SK-N-SH (cell line): Measurements from ENCODE around the gene UBXN2A. TPM values are rescaled to one million over a fixed set of nuclear protein-coding genes. Genes with fewer than 3 reads are reported as not detected.

ENCODE experiments used
- CTCF ChIA-PET: fragments of 300-600, 350-600 bp; formaldehyde crosslinking; extraction: SDS; loops from one replicate; lab custom pipeline; 2021; lab: Yijun Ruan, JAX
- POLR2A ChIA-PET: fragments of 350-600 bp; sonication (Branson Sonifier 250); formaldehyde crosslinking; extraction: SDS; loops from one replicate; lab custom pipeline; 2020; ENCODE audit warnings: antibody characterized with exemption, inconsistent platforms; lab: Yijun Ruan, JAX
- DNase-seq: peaks from one replicate; pipeline ENCODE4 v3.0.0; 2012
- H2AFZ ChIP-seq: fragments of 200-600 bp; sonication (generic); 2 replicates; pipeline ENCODE4 v1.8.1; 2016; ENCODE audit warnings: antibody characterized with exemption, mild to moderate bottlenecking, low read depth
- H3F3A ChIP-seq: fragments of 200-600 bp; sonication (generic); replicated peaks from 2 replicates; pipeline ENCODE3; 2016; ENCODE audit warnings: antibody characterized with exemption, mild to moderate bottlenecking; ENCODE audit not compliant: insufficient read depth
- H3K27ac ChIP-seq, 2 experiments: fragments of 200-500 bp in 1 of 2; fragments of 200-600 bp in 1 of 2; sonication (Bioruptor generic) in 1 of 2; sonication (generic), shearing (Covaris generic) in 1 of 2; 2 replicates each; pipeline versions ENCODE4 v1.5.1 to v1.6.1; 2014 to 2016; ENCODE audit warnings: low read depth in 2 of 2, inconsistent platforms in 1 of 2, low read length in 1 of 2, mild to moderate bottlenecking in 1 of 2, mixed read lengths in 1 of 2
- H3K27me3 ChIP-seq: fragments of 200-600 bp; sonication (generic), shearing (Covaris generic); 2 replicates; pipeline ENCODE4 v1.6.1; 2016; ENCODE audit warnings: mixed run types; ENCODE audit not compliant: insufficient read depth
- H3K36me3 ChIP-seq, 2 experiments: fragments of 200-500 bp in 1 of 2; fragments of 200-600 bp in 1 of 2; sonication (Bioruptor generic) in 1 of 2; sonication (generic) in 1 of 2; replicated peaks in 1 of 2; 2 replicates each; pipeline versions ENCODE3 to v1.5.1; 2014 to 2016; ENCODE audit warnings: low read length in 1 of 2, mild to moderate bottlenecking in 1 of 2; ENCODE audit not compliant: insufficient read depth in 2 of 2, control insufficient read depth in 1 of 2
- H3K4me1 ChIP-seq, 2 experiments: fragments of 200-500 bp in 1 of 2; fragments of 200-600 bp in 1 of 2; sonication (Bioruptor generic) in 1 of 2; sonication (generic), shearing (Covaris generic) in 1 of 2; 2 replicates each; pipeline versions ENCODE4 v1.5.1 to v1.6.1; 2014 to 2016; ENCODE audit warnings: low read depth in 1 of 2, low read length in 1 of 2, mixed run types in 1 of 2; ENCODE audit not compliant: insufficient read depth in 2 of 2, control insufficient read depth in 1 of 2
- H3K4me2 ChIP-seq: fragments of 200-600 bp; sonication (generic), shearing (Covaris generic); 2 replicates; pipeline ENCODE4 v1.6.1; 2017; ENCODE audit warnings: mixed run types
- H3K4me3 ChIP-seq, 2 experiments: fragments of 200-500 bp in 1 of 2; fragments of 200-600 bp in 1 of 2; sonication (Bioruptor generic) in 1 of 2; sonication (generic), shearing (Covaris generic) in 1 of 2; 2 replicates each; pipeline versions ENCODE4 v1.5.1 to v1.8.1; 2014 to 2016; ENCODE audit warnings: low read depth in 2 of 2, inconsistent platforms in 1 of 2, low read length in 1 of 2, mild to moderate bottlenecking in 1 of 2, mixed read lengths in 1 of 2, moderate library complexity in 1 of 2
- H3K79me2 ChIP-seq: fragments of 200-600 bp; sonication (generic); 2 replicates; pipeline ENCODE4 v1.8.1; 2017; ENCODE audit warnings: mild to moderate bottlenecking; ENCODE audit not compliant: insufficient read depth
- H3K9ac ChIP-seq: fragments of 200-600 bp; sonication (generic); 2 replicates; pipeline ENCODE4 v1.6.1; 2017; ENCODE audit warnings: mixed run types
- H3K9me2 ChIP-seq: fragments of 200-600 bp; sonication (generic); 2 replicates; pipeline ENCODE4 v1.6.1; 2017; ENCODE audit warnings: mixed run types
- H3K9me3 ChIP-seq: fragments of 200-600 bp; sonication (generic); 2 replicates; pipeline ENCODE4 v1.6.1; 2017; ENCODE audit warnings: mixed run types, mild to moderate bottlenecking, moderate library complexity
- H4K20me1 ChIP-seq: fragments of 200-600 bp; sonication (generic); 2 replicates; pipeline ENCODE4 v1.6.1; 2017; ENCODE audit warnings: mild to moderate bottlenecking, mixed run types; ENCODE audit not compliant: insufficient read depth
- CTCF ChIP-seq: fragments of 200-600 bp; sonication (generic); IDR thresholded peaks from 2 replicates; pipeline ENCODE4 v1.6.1; 2017; ENCODE audit warnings: antibody characterized with exemption, mild to moderate bottlenecking, moderate library complexity
- NRF1 ChIP-seq: IDR thresholded peaks from 2 replicates; pipeline ENCODE4 v1.6.1; 2012; ENCODE audit warnings: low read depth, mild to moderate bottlenecking, low read length
- POLR2AphosphoS5 ChIP-seq: IDR thresholded peaks from 2 replicates; pipeline ENCODE4 v1.6.1; 2012; ENCODE audit warnings: low read depth, low read length
- RAD21 ChIP-seq: IDR thresholded peaks from 2 replicates; pipeline ENCODE4 v1.6.1; 2012; ENCODE audit warnings: mild to moderate bottlenecking, low read length
- SIN3A ChIP-seq: IDR thresholded peaks from 2 replicates; pipeline ENCODE4 v1.6.1; 2012; ENCODE audit warnings: low read depth, mild to moderate bottlenecking, low read length, moderate library complexity, borderline replicate concordance
- SMC3 ChIP-seq: IDR thresholded peaks from 2 replicates; pipeline ENCODE4 v1.6.1; 2012; ENCODE audit warnings: low read depth, low read length, improper control_type of control experiment
- YY1 ChIP-seq: IDR thresholded peaks from 2 replicates; pipeline ENCODE4 v1.4.0; 2012; ENCODE audit warnings: low read depth, mild to moderate bottlenecking
- WGBS: methylation state at CpG from one replicate; pipeline ENCODE4 v1.1.6; 2017; ENCODE audit warnings: low lambda C conversion rate; 5-methylcytosine and 5-hydroxymethylcytosine counted together
- polyA plus RNA-seq, 3 experiments: library from polyadenylated mRNA; depleted of rRNA; stranded (reverse); fragments of >200 nt; gene quantifications; 2 replicates each; pipeline ENCODE4 v1.2.3, GENCODE V29; 2012

UBXN2A gene
- polyA plus RNA-seq, 1 of the 3 experiments (the other 2 are of a cell fraction): 5.8 TPM

- Histone ChIP-seq H2AFZ (no peak overlapping the region), H4K20me1 (no peaks in the 10 kb centered on the region), H3K9me3 (no peaks in the 10 kb centered on the region), H3F3A (no peaks in the 10 kb centered on the region), H3K4me2 (no peak overlapping the region), H3K4me1 (no peaks in the 10 kb centered on the region), H3K36me3 (peaks cover 0 to 55% of the 10 kb centered on the region in 2 experiments), H3K9ac (no peak overlapping the region), H3K4me3 (no peak overlapping the region), H3K79me2 (peaks cover 3% of the 10 kb centered on the region; the same call in 1 of the 2 replicates), H3K27ac (no peak overlapping the region), H3K27me3 (no peaks in the 10 kb centered on the region), H3K9me2 (no peaks in the 10 kb centered on the region)
- no peak for DNase-seq
- no peak for TF ChIP-seq POLR2AphosphoS5
- WGBS: 97% methylated on average over 8 of the region's 8 CpGs
- CTCF ChIA-PET: no interaction called here
- POLR2A ChIA-PET: no interaction called here
These were observed 36.6 kb downstream of the UBXN2A start for GRCh38 chr2:23976883-23977282.

- no peak overlapping the region for H3K9ac ChIP-seq
- no peak overlapping the region for H2AFZ ChIP-seq
- no peak overlapping the region for H3K4me3 ChIP-seq
- H3K9me2 ChIP-seq: no peaks in the 10 kb centered on the region
- POLR2A ChIA-PET: no interaction called here
- H3K9me3 ChIP-seq: no peaks in the 10 kb centered on the region
- H3K79me2 ChIP-seq: no peaks in the 10 kb centered on the region
- 57% methylated on average over 2 of the region's 2 CpGs for WGBS
- no peaks in the 10 kb centered on the region for H3K4me1 ChIP-seq
- H4K20me1 ChIP-seq: no peaks in the 10 kb centered on the region
- no peak overlapping the region for H3K27ac ChIP-seq
- DNase-seq: no peak
- no peaks in the 10 kb centered on the region for H3K27me3 ChIP-seq
- H3K36me3 ChIP-seq: peaks cover 8% of the 10 kb centered on the region in 2 experiments
- TF ChIP-seq SMC3: no peak
- no peak for TF ChIP-seq YY1
- peak; percentile 45 for TF ChIP-seq RAD21
- TF ChIP-seq CTCF: peak; percentile 60
- peaks cover 3% of the 10 kb centered on the region for H3F3A ChIP-seq
- no peak overlapping the region for H3K4me2 ChIP-seq
- CTCF ChIA-PET: interaction anchor here (1.5 kb wide), 1 partner anchor 96 kb away, joined by 3 read pairs; the partner anchor contains the start of gene TP53I3
These were observed 48.1 kb downstream of the UBXN2A start for GRCh38 chr2:23988371-23988770.

GRCh38 chr2:23992931-23993330, 52.7 kb downstream of the UBXN2A start:
- Histone ChIP-seq H3F3A (peaks cover 6% of the 10 kb centered on the region), H3K9me3 (no peaks in the 10 kb centered on the region), H2AFZ (no peak overlapping the region), H3K9me2 (no peaks in the 10 kb centered on the region), H3K79me2 (no peaks in the 10 kb centered on the region), H3K27me3 (no peaks in the 10 kb centered on the region), H4K20me1 (no peaks in the 10 kb centered on the region), H3K4me3 (no peak overlapping the region), H3K36me3 (peaks cover 4 to 20% of the 10 kb centered on the region in 2 experiments), H3K4me1 (no peaks in the 10 kb centered on the region), H3K9ac (no peak overlapping the region), H3K27ac (no peak overlapping the region), H3K4me2 (no peak overlapping the region)
- ChIA-PET CTCF (interaction anchor here (0.9 to 1.5 kb wide), 3 partner anchors 20 to 68 kb away, joined by 3 to 4 read pairs (median 3); partner anchors contain the start of gene ATAD2B), POLR2A (no interaction called here)
- WGBS: 75% methylated on average over 1 of the region's 1 CpG
- DNase-seq: no peak
- TF ChIP-seq NRF1: no peak
- no peak for TF ChIP-seq SIN3A
